SK-N-SH treated with all-trans-retinoic acid at 6 μM for 48 hours (cell line): ENCODE data around the gene ELOVL5.

Experiments
- ARNTL ChIP-seq: fragments of 450-650 bp; formaldehyde crosslinking; IDR thresholded peaks from 2 replicates; pipeline ENCODE4 v1.5.0; 2020; ENCODE audit warnings: low read depth, mild to moderate bottlenecking, moderate library complexity, borderline replicate concordance
- CREB5 ChIP-seq: fragments of 250-450 bp; sonication (Bioruptor Pico); IDR thresholded peaks from 2 replicates; pipeline ENCODE4 v1.5.1; 2020; ENCODE audit warnings: low read depth, mild to moderate bottlenecking, moderate library complexity
- ISL1 ChIP-seq: fragments of 250-450 bp; sonication (Bioruptor Pico); IDR thresholded peaks from 2 replicates; pipeline ENCODE4 v2.1.2; 2022; ENCODE audit warnings: mild to moderate bottlenecking, moderate library complexity
- PATZ1 ChIP-seq: fragments of 250-450 bp; sonication (Bioruptor Pico); IDR thresholded peaks from 2 replicates; pipeline ENCODE4 v1.8.0; 2020; ENCODE audit warnings: mild to moderate bottlenecking, moderate library complexity, borderline replicate concordance

GRCh38 chr6:53282741-53283140 is 66.0 kb downstream of the ELOVL5 start:
- TF ChIP-seq ARNTL (CRISPR knock-in tag), result no peak
- TF ChIP-seq ISL1 (CRISPR knock-in tag), result no peak
- no peak for TF ChIP-seq PATZ1
- no peak for TF ChIP-seq CREB5
